ENCODE results near the gene CNOT1.

DNA sequence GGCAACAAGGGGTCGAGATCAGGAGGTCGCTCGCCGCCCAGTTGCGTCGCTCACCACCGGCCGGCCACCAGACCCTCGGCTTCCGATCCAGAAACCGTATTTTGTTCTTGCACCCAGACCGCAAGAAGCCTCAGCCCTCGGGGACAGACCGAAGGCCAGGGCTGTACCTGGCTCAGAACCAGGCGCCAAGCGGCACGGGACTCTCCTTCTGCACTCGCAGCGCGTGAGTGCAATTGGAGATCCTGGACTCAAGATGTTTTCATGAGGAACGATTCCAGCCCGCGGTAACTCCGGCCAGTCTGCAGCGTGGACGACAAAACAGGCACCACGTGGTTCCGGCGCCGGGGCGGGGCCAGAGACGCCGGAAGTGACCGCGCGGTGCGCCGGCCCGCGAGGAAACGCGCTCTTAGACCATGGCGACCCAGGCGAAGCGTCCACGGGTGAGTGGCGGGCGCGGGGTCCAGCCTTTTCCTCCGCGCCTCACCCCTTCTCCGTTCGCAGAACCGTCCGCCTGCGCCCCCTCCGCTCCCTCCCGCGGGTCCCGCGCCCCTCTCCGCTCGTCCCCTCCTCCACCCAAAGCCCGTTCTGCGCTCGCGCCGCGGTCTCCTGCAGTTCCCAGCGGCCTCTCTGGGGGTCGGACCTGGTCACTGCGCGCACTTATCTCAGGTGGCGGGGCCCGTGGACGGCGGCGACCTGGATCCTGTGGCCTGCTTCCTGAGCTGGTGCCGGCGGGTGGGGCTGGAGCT lies 114.3 kb downstream of the CNOT1 start, which contains the start of gene SETD6:
- TF ChIP-seq, protein P1, sequence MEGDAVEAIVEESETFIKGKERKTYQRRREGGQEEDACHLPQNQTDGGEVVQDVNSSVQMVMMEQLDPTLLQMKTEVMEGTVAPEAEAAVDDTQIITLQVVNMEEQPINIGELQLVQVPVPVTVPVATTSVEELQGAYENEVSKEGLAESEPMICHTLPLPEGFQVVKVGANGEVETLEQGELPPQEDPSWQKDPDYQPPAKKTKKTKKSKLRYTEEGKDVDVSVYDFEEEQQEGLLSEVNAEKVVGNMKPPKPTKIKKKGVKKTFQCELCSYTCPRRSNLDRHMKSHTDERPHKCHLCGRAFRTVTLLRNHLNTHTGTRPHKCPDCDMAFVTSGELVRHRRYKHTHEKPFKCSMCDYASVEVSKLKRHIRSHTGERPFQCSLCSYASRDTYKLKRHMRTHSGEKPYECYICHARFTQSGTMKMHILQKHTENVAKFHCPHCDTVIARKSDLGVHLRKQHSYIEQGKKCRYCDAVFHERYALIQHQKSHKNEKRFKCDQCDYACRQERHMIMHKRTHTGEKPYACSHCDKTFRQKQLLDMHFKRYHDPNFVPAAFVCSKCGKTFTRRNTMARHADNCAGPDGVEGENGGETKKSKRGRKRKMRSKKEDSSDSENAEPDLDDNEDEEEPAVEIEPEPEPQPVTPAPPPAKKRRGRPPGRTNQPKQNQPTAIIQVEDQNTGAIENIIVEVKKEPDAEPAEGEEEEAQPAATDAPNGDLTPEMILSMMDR (conservative IDR thresholded peaks at IDR 0.05; ENCODE audit: low read length): no peak
- no peak for TF ChIP-seq EZH2phosphoT487 (IDR thresholded peaks at IDR 0.05; ENCODE audit: borderline replicate concordance)

Data from Loucy (cell line).